ENCODE results near the gene IFT88. TPM values are rescaled to one million over a fixed set of nuclear protein-coding genes. Genes with fewer than 3 reads are reported as not detected.
A peak's percentile ranks its signal among the peaks of the same experiment; 100 is the strongest.

IFT88 gene
- total RNA-seq, 1 donor from 2014 or later: 13.6 TPM

DNA sequence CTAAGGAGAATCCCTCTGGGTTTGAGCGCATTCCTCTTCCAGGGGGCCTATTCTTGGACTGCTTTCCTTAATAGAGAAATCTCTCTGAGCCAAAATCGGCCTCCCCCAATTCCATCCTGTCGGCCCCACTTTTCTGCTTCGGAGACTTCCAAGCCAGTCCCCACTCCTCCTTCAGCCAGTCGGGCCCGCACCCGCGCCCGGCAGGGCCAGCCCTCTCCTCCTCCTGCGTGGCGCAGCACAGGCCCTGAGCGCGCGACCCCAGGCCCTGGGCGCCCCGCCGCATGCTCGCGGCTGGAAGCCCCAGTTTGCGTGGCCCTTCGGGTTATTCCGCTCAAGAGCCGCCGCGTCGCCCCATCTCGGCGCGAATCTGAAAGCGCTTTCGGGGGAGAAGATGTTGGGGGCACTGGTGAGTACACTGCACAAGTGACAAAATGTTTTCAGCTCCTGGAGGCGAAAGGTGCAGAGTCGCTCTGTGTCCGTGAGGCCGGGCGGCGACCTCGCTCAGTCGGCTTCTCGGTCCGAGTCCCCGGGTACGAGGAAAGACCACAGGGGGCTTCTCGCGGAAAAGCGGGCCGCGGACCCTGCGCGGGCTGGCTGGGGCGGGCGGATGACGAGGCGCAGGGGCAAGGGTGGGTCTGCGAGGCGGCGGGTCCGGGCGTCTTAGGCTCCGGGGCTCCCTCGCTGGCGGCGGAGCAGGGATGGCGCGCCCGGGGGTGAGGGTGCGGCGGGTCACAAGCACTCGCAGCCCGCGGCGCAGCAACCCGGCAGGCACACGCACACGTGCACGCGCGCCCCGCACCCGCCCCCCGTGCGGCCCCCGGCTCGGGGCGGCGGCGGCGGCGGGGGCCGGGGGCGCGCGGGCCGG, 136.2 kb downstream of the IFT88 start, which contains the start of gene IL17D:
IL17D (plus strand) TSS at position 785 of the 865 bp plus-strand sequence. CDS start 303 bp downstream, outside the sequence.
- Histone ChIP-seq H3K9me3 (no peaks in the 10 kb centered on the region), H3K4me1 (peaks cover 11% of the 10 kb centered on the region), H3K36me3 (no peaks in the 10 kb centered on the region), H3K4me3 (peak within 1 kb of the TSS; percentile 58), H3K27ac (peak within 1 kb of the TSS; percentile 58), H3K27me3 (no peaks in the 10 kb centered on the region)
- DNase-seq: peak; percentile 72
- intact Hi-C loops (cut with DNase I): no loop called here
- TF ChIP-seq, protein P1, sequence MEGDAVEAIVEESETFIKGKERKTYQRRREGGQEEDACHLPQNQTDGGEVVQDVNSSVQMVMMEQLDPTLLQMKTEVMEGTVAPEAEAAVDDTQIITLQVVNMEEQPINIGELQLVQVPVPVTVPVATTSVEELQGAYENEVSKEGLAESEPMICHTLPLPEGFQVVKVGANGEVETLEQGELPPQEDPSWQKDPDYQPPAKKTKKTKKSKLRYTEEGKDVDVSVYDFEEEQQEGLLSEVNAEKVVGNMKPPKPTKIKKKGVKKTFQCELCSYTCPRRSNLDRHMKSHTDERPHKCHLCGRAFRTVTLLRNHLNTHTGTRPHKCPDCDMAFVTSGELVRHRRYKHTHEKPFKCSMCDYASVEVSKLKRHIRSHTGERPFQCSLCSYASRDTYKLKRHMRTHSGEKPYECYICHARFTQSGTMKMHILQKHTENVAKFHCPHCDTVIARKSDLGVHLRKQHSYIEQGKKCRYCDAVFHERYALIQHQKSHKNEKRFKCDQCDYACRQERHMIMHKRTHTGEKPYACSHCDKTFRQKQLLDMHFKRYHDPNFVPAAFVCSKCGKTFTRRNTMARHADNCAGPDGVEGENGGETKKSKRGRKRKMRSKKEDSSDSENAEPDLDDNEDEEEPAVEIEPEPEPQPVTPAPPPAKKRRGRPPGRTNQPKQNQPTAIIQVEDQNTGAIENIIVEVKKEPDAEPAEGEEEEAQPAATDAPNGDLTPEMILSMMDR (IDR thresholded peaks at IDR 0.05): peak; percentile 5
- peak; percentile 18 for ATAC-seq

DNA sequence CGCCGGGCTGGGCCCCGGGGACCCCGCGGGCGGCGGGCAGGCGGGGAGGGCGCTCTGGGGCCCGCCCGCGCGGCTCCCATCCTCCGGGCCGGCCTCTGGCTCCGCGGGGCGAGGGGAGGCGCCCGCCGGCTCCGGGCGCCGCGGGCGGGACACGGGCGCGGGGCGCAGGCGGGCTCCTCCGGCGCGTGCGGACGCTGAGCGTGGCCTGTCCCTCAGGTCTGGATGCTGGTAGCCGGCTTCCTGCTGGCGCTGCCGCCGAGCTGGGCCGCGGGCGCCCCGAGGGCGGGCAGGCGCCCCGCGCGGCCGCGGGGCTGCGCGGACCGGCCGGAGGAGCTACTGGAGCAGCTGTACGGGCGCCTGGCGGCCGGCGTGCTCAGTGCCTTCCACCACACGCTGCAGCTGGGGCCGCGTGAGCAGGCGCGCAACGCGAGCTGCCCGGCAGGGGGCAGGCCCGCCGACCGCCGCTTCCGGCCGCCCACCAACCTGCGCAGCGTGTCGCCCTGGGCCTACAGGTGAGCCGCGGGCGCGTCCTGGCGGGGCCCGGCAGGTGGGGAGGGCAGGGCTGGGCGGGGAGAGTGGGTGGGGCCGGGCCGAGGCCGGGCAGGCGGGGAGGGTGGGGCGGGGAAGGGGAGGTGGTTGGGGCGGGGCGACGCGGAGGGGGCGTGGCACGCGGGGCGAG, 137.0 kb downstream of the IFT88 start:
- Histone ChIP-seq H3K4me1 (peaks cover 11% of the 10 kb centered on the region), H3K27me3 (no peaks in the 10 kb centered on the region), H3K9me3 (no peaks in the 10 kb centered on the region), H3K27ac (no peak overlapping the region), H3K4me3 (peak overlapping the region; percentile 38), H3K36me3 (no peaks in the 10 kb centered on the region)
- DNase-seq: peak; percentile 94
- TF ChIP-seq, protein P1 (IDR thresholded peaks at IDR 0.05): peak; percentile 43
- intact Hi-C loops (cut with DNase I): no loop called here
- peak; percentile 96 for ATAC-seq

DNA sequence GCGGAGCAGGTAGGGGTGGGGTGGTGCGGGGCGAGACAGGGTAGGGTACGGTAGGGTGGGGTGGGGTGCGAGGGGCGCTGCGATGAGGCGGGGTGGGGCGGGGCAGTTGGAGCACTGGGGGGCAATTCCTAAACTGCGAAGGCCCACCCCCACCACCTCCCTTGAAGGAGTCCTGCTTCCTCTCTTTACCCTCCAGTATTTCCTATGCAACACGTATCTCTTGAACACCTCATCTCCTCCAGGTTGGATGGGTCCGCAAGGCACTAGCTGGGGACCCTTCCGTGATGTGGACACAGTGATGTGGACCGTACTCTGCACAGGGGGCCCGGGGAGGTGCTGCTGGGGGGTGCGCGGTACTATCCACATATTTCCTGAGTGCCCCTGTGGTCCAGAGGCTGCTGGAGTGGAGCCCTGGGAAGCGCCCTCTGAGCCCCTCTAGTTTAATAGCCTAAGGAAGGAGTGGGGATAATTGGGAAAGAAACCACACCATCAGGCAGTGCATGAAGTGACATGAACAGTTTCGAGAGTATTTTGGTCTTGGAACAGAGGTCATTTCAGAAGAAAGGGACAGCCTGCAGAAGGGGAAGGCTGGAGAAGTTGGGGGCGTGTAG, 137.6 kb downstream of the IFT88 start:
- Histone ChIP-seq H3K9me3 (no peaks in the 10 kb centered on the region), H3K36me3 (no peaks in the 10 kb centered on the region), H3K4me3 (peak overlapping the region; percentile 38), H3K27ac (no peak overlapping the region), H3K27me3 (no peaks in the 10 kb centered on the region), H3K4me1 (peaks cover 11% of the 10 kb centered on the region)
- DNase-seq (no peak), ATAC-seq (no peak)
- intact Hi-C loops (cut with DNase I): no loop called here
- TF ChIP-seq, protein P1 (IDR thresholded peaks at IDR 0.05): no peak

DNA sequence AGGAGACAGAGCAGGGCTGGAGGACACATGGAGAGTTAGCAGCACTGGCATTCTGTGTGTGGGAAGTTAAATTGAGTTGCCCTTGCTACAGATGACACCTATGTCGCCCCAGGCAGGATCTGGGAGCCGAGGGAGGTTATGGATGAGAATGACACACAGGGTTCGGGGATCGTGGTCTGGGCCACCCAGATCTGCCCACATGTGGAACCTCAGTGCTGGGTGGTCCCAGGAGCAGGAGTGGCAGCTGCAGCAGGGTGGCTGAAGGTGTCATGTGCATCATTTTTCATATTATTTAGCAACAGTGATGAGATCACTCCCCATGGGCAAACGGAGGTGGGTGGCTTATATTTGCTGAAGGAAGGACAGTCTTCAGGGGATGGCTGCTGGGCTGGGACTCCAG, 139.7 kb downstream of the IFT88 start:
- H3K36me3 ChIP-seq: no peaks in the 10 kb centered on the region
- H3K4me3 ChIP-seq: no peak overlapping the region
- H3K4me1 ChIP-seq: peaks cover 11% of the 10 kb centered on the region
- intact Hi-C loops (cut with DNase I): no loop called here
- no peaks in the 10 kb centered on the region for H3K27me3 ChIP-seq
- TF ChIP-seq, protein P1 (IDR thresholded peaks at IDR 0.05): no peak
- H3K27ac ChIP-seq: no peak overlapping the region
- DNase-seq (no peak), ATAC-seq (no peak)
- H3K9me3 ChIP-seq: no peaks in the 10 kb centered on the region

DNA sequence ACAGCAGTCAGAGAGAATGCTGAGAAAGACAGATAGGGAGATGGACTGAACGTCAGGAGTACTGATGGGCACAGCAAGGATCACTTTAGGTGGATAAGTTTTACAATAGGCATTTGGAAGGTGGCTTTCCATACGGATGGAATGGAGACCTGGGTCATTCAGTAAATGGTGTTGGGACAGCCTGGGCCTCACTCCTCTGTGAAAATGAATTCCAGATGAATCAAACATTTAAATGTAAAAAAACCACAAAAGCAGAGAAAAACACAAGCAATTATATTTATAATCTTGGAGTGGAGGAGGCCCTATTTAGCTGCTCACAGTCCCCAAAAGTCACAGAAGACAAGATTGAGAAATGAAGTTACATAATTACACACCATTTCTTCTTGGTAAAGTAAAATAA, 141.3 kb downstream of the IFT88 start:
- H3K4me3 ChIP-seq: no peak overlapping the region
- intact Hi-C loops (cut with DNase I): no loop called here
- no peak for ATAC-seq
- peaks cover 3% of the 10 kb centered on the region for H3K4me1 ChIP-seq
- no peak for DNase-seq
- H3K36me3 ChIP-seq: no peaks in the 10 kb centered on the region
- no peak overlapping the region for H3K27ac ChIP-seq
- TF ChIP-seq, protein P1 (IDR thresholded peaks at IDR 0.05): no peak
- no peaks in the 10 kb centered on the region for H3K27me3 ChIP-seq
- no peaks in the 10 kb centered on the region for H3K9me3 ChIP-seq
